HL-60 (cell line): Measurements from ENCODE around the gene TMEM26.

Experiments used
- DNase-seq, 2 experiments: peaks; one replicate each; pipeline ENCODE4 v3.0.0-alpha.2; 2010 to 2020; ENCODE audit warnings: low read depth in 1 of 2, low spot score in 1 of 2
- H3K27ac ChIP-seq: fragments of 250-450 bp; sonication (Bioruptor Pico); replicated peaks from 2 replicates; pipeline ENCODE4 v1.5.1; 2020; ENCODE audit warnings: mild to moderate bottlenecking, moderate library complexity
- H3K27me3 ChIP-seq: fragments of 250-450 bp; sonication (Bioruptor Pico); 2 replicates; pipeline ENCODE4 v1.5.1; 2021; ENCODE audit warnings: mild to moderate bottlenecking, moderate library complexity; ENCODE audit not compliant: insufficient read depth, poor library complexity, severe bottlenecking
- H3K4me3 ChIP-seq: replicated peaks from 2 replicates; pipeline ENCODE4 v1.5.1; 2011; ENCODE audit warnings: mild to moderate bottlenecking, control low read depth, low read length; ENCODE audit not compliant: insufficient read depth
- CTCF ChIP-seq: IDR thresholded peaks from one replicate; pipeline ENCODE4 v1.5.1; 2011; ENCODE audit warnings: low read length, control low read depth, inconsistent platforms; ENCODE audit not compliant: insufficient read depth
- GABPA ChIP-seq: IDR thresholded peaks from 2 replicates; pipeline ENCODE4 v1.6.1; 2012; ENCODE audit warnings: low read depth
- POLR2AphosphoS5 ChIP-seq: IDR thresholded peaks from 2 replicates; pipeline ENCODE4 v1.6.1; 2012; ENCODE audit warnings: low read depth
- REST ChIP-seq: IDR thresholded peaks from 2 replicates; pipeline ENCODE4 v1.6.1; 2012; ENCODE audit warnings: low read depth; ENCODE audit not compliant: insufficient replicate concordance
- SPI1 ChIP-seq: IDR thresholded peaks from 2 replicates; pipeline ENCODE4 v1.6.1; 2012; ENCODE audit warnings: low read depth, mild to moderate bottlenecking, borderline replicate concordance

The TMEM26 gene

GRCh38 chr10:61452151-61452651 lies 980 bp downstream of the TMEM26 start:
- no peak for DNase-seq
- Histone ChIP-seq H3K4me3 (no peak overlapping the region), H3K27me3 (peaks cover 23% of the 10 kb centered on the region), H3K27ac (no peak overlapping the region)
- TF ChIP-seq GABPA (no peak), POLR2AphosphoS5 (no peak)

GRCh38 chr10:61451357-61451756 lies 1.8 kb downstream of the TMEM26 start:
- TF ChIP-seq GABPA = no peak
- TF ChIP-seq REST = no peak
- no peak for TF ChIP-seq POLR2AphosphoS5
- no peak for TF ChIP-seq CTCF
- no peak for TF ChIP-seq SPI1

GRCh38 chr10:61448841-61449600 lies 4.2 kb downstream of the TMEM26 start:
- no peak for DNase-seq
- no peak for TF ChIP-seq SPI1
- TF ChIP-seq CTCF = no peak
- TF ChIP-seq GABPA = no peak
- no peak for TF ChIP-seq REST
- TF ChIP-seq POLR2AphosphoS5 = no peak
- Histone ChIP-seq H3K27me3 (peaks cover 19% of the 10 kb centered on the region), H3K4me3 (no peak overlapping the region), H3K27ac (no peak overlapping the region)

More at GRCh38 chr10:61451357-61451756, 1.8 kb downstream of the TMEM26 start:
- Histone ChIP-seq H3K4me3 (no peak overlapping the region), H3K27ac (no peak overlapping the region), H3K27me3 (peaks cover 23% of the 10 kb centered on the region)
- no peak for DNase-seq

- Histone ChIP-seq H3K4me3 (no peak overlapping the region), H3K27ac (no peak overlapping the region), H3K27me3 (peaks cover 14% of the 10 kb centered on the region)
- TF ChIP-seq REST (no peak), CTCF (no peak), GABPA (no peak), POLR2AphosphoS5 (no peak), SPI1 (no peak)
- DNase-seq = no peak
Measured at GRCh38 chr10:61448091-61448490, 5.1 kb downstream of the TMEM26 start.
